Glutamatergic neuron (in vitro differentiated cells): ENCODE measurements around the gene ADH4. TPM values are rescaled to one million over a fixed set of nuclear protein-coding genes. Genes with fewer than 3 reads are reported as not detected.

Experiments used
- DNase-seq: peaks from one replicate; pipeline ENCODE4 v3.0.0; 2022
- H3K27ac Mint-ChIP-seq: one replicate; pipeline ENCODE4 v1.8.0; 2020; ENCODE audit warnings: mild to moderate bottlenecking, mixed read lengths, inconsistent platforms; ENCODE audit not compliant: unreplicated experiment
- H3K27me3 Mint-ChIP-seq: one replicate; pipeline ENCODE4 v1.8.0; 2020; ENCODE audit warnings: mild to moderate bottlenecking, moderate library complexity, mixed read lengths, inconsistent platforms; ENCODE audit not compliant: unreplicated experiment
- H3K36me3 Mint-ChIP-seq: one replicate; pipeline ENCODE4 v1.8.0; 2020; ENCODE audit warnings: mild to moderate bottlenecking, mixed read lengths, inconsistent platforms; ENCODE audit not compliant: unreplicated experiment
- H3K4me1 Mint-ChIP-seq: one replicate; pipeline ENCODE4 v1.8.0; 2020; ENCODE audit warnings: mild to moderate bottlenecking, low read depth, mixed read lengths, inconsistent platforms; ENCODE audit not compliant: unreplicated experiment
- H3K4me3 Mint-ChIP-seq: one replicate; pipeline ENCODE4 v1.8.0; 2020; ENCODE audit warnings: mild to moderate bottlenecking, mixed read lengths, inconsistent platforms; ENCODE audit not compliant: unreplicated experiment
- H3K9me3 Mint-ChIP-seq: one replicate; pipeline ENCODE4 v1.8.0; 2020; ENCODE audit warnings: mild to moderate bottlenecking, moderate library complexity, mixed read lengths, inconsistent platforms; ENCODE audit not compliant: unreplicated experiment
- total RNA-seq: library from RNA; stranded (reverse); fragmentation: NEBNext Ultra II Directional; extraction: Animal tissue kit (Norgen Biotek cat#: 25700); gene quantifications from one replicate; pipeline ENCODE4 v1.2.1, GENCODE V29; 2021; ENCODE audit not compliant: unreplicated experiment
- TF ChIP-seq, protein P1 (sequence below): fragments of 200-600 bp; sonication (generic); IDR thresholded peaks from one replicate; pipeline ENCODE4 v1.5.0; 2021; ENCODE audit not compliant: partially characterized antibody, unreplicated experiment

The ADH4 gene
- total RNA-seq, 1 donor from 2014 or later: not detected

DNA sequence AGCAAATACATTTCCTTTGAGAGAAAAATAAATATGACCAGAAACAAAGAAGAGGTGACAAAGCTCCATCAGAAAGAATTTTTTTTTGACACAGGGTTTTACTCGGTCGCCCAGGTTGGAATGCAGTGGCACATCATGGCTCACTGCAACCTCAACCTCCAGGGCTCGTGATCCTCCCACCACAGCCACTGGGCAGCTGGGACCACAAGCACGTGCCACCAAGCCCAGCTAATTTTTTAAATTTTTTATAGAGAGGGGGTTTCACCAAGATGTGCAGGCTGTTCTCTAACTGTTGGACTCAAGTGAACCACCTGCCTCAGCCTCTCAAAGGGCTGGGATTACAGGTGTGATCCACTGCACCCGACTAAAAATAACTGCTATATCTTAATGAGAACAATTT is 65.8 kb downstream of the ADH4 start:
- Mint-ChIP-seq H3K36me3 (no peaks in the 10 kb centered on the region), H3K27ac (no peak overlapping the region), H3K4me1 (peaks cover 1% of the 10 kb centered on the region), H3K4me3 (no peak overlapping the region), H3K9me3 (no peaks in the 10 kb centered on the region), H3K27me3 (no peaks in the 10 kb centered on the region)
- TF ChIP-seq, protein P1, sequence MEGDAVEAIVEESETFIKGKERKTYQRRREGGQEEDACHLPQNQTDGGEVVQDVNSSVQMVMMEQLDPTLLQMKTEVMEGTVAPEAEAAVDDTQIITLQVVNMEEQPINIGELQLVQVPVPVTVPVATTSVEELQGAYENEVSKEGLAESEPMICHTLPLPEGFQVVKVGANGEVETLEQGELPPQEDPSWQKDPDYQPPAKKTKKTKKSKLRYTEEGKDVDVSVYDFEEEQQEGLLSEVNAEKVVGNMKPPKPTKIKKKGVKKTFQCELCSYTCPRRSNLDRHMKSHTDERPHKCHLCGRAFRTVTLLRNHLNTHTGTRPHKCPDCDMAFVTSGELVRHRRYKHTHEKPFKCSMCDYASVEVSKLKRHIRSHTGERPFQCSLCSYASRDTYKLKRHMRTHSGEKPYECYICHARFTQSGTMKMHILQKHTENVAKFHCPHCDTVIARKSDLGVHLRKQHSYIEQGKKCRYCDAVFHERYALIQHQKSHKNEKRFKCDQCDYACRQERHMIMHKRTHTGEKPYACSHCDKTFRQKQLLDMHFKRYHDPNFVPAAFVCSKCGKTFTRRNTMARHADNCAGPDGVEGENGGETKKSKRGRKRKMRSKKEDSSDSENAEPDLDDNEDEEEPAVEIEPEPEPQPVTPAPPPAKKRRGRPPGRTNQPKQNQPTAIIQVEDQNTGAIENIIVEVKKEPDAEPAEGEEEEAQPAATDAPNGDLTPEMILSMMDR: no peak
- no peak for DNase-seq

DNA sequence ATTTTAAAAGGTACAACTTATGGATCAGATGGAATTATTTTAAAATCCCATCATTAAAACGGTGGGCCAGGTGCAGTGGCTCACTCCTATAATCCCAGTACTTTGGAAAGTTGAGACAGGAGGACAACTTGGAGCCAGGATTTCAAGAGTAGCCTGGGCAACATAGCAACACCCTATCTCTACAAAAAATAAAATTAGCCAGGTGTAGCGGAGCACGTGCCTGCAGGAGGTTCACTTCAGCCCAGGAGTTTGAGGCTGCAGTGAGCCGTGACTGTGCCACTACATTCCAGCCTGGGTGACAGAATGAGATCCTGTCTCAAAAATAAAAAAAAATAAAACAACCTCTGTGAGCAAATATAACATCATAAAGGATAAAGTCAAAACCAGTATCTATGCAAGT is 66.9 kb downstream of the ADH4 start:
- Mint-ChIP-seq H3K9me3 (no peaks in the 10 kb centered on the region), H3K4me3 (no peak overlapping the region), H3K4me1 (peaks cover 1% of the 10 kb centered on the region), H3K36me3 (no peaks in the 10 kb centered on the region), H3K27ac (no peak overlapping the region), H3K27me3 (no peaks in the 10 kb centered on the region)
- TF ChIP-seq, protein P1: no peak
- no peak for DNase-seq

DNA sequence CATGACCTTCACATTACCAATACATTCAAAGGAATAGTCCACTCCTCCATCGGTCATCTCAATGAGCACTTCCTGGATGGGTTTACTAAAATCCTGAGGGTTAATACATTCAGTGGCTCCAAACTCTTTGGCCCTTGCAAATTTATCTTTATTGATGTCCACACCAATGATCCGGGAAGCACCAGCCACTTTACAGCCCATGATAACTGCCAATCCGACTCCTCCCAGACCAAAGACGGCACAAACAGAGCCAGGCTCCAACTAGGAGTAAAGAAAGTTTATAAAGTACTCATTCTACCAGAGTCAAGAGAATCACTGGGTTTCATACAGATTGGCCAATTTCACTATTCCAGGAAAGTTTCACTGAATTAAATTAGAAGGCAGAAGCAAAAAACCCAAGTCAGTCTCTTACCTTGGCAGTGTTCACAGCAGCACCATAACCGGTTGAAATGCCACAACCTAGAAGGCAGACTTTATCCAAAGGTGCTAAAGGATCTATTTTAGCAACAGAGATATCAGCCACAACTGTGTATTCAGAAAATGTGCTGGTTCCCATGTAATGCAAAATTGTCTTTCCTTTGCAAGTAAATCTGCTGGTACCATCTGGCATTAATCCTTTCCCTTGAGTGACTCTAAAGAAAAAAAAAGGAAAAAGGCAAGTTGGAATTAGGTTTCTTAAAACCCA is 67.7 kb downstream of the ADH4 start:
- H3K27ac Mint-ChIP-seq: no peak overlapping the region
- peaks cover 1% of the 10 kb centered on the region for H3K4me1 Mint-ChIP-seq
- TF ChIP-seq, protein P1: no peak
- H3K4me3 Mint-ChIP-seq: no peak overlapping the region
- H3K9me3 Mint-ChIP-seq: no peaks in the 10 kb centered on the region
- DNase-seq: no peak
- no peaks in the 10 kb centered on the region for H3K36me3 Mint-ChIP-seq
- no peaks in the 10 kb centered on the region for H3K27me3 Mint-ChIP-seq

DNA sequence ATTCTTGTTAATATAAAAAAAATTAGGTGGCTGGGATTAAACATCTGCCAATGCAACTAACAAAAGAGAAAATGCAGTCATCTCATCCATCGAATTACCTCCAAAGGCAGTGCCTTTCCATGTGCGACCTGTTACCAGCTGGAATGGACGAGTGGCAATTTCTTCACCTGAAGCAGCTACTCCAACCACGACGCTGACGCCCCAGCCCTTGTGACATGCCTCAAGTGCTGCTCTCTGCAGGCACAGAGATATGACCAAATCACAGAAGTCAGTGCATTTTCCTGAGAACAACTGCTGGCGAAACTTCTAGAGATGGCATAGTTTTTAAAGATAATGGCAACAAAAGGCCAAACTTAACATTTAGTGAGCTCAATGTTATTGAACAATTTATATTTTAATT is 69.3 kb downstream of the ADH4 start:
- Mint-ChIP-seq H3K27me3 (no peaks in the 10 kb centered on the region), H3K9me3 (no peaks in the 10 kb centered on the region), H3K4me3 (no peak overlapping the region), H3K4me1 (peaks cover 1% of the 10 kb centered on the region), H3K27ac (no peak overlapping the region), H3K36me3 (no peaks in the 10 kb centered on the region)
- DNase-seq: no peak
- TF ChIP-seq, protein P1: no peak

Other genes with a start within 250 kb of the ADH4 start
- 92.8 TPM for gene EIF4E, start 215.2 kb downstream of the ADH4 start, total RNA-seq
- 26.2 TPM for gene METAP1, start 148.6 kb downstream of the ADH4 start, total RNA-seq
- gene ADH5, start 55.5 kb downstream of the ADH4 start, total RNA-seq: 201 TPM
- gene ADH6, start 74.9 kb upstream of the ADH4 start, total RNA-seq: not detected
- not detected for gene ADH1A, start 146.7 kb upstream of the ADH4 start, total RNA-seq
- not detected for gene ADH1B, start 177.1 kb upstream of the ADH4 start, total RNA-seq
- gene ADH1C, start 208.4 kb upstream of the ADH4 start, total RNA-seq: not detected